OCI-LY1 (cell line): ENCODE measurements around the gene MED13L.

Experiments
- EZH2 ChIP-seq: fragments of 200-600 bp; sonication (generic), shearing (Covaris generic); IDR thresholded peaks from 2 replicates; pipeline ENCODE4 v1.8.0; 2017; ENCODE audit warnings: borderline replicate concordance, mixed run types, mild to moderate bottlenecking, antibody characterized with exemption, low read length, moderate library complexity, mixed read lengths
- TF ChIP-seq, protein P1 (sequence below): fragments of 200-600 bp; sonication (generic), shearing (Covaris generic); IDR thresholded peaks from 2 replicates; pipeline ENCODE4 v1.5.1; 2017; ENCODE audit warnings: mild to moderate bottlenecking, antibody characterized with exemption, low read length, moderate library complexity, mixed read lengths

DNA sequence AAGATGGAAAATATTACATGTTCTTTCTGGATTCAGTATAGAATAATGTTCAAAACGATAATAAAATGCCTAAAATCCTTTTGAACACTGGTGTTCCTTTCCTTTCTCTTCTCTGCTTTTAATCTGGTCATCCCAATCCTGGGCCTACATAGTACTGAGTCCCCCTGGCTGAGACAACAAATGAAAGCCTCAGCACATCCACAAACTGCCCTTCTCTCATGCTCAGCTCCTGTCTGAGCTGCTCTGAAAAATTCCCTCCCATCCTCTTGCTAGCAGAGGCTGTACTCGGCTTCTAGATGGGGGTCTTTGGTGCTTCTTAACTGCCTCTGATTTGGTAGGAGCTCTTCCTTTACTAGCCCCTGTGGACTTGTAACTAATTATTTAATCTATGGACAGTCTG lies 232.3 kb downstream of the MED13L start:
- TF ChIP-seq, protein P1, sequence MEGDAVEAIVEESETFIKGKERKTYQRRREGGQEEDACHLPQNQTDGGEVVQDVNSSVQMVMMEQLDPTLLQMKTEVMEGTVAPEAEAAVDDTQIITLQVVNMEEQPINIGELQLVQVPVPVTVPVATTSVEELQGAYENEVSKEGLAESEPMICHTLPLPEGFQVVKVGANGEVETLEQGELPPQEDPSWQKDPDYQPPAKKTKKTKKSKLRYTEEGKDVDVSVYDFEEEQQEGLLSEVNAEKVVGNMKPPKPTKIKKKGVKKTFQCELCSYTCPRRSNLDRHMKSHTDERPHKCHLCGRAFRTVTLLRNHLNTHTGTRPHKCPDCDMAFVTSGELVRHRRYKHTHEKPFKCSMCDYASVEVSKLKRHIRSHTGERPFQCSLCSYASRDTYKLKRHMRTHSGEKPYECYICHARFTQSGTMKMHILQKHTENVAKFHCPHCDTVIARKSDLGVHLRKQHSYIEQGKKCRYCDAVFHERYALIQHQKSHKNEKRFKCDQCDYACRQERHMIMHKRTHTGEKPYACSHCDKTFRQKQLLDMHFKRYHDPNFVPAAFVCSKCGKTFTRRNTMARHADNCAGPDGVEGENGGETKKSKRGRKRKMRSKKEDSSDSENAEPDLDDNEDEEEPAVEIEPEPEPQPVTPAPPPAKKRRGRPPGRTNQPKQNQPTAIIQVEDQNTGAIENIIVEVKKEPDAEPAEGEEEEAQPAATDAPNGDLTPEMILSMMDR, result no peak
- no peak for TF ChIP-seq EZH2
